Retina (tissue), 1 donor: ENCODE results near the gene LELP1.
"Not testable (repeated sequence)": the region's sequence is repeated elsewhere in the genome, so short reads cannot be mapped to it uniquely, and the experiment has no call there.

Source experiments
- DNase-seq: peaks from one replicate; pipeline ENCODE4 v3.0.0-alpha.2; 2016

The LELP1 gene

GRCh38 chr1:153203130-153203529 is at the start of gene LELP1:
Gene LELP1 (plus strand): TSS chr1:153203430. CDS start chr1:153204708, 1,278 bp downstream.
- DNase-seq: no peak

GRCh38 chr1:153155541-153155940 is 47.7 kb upstream of the LELP1 start:
- DNase-seq: no peak

DNA sequence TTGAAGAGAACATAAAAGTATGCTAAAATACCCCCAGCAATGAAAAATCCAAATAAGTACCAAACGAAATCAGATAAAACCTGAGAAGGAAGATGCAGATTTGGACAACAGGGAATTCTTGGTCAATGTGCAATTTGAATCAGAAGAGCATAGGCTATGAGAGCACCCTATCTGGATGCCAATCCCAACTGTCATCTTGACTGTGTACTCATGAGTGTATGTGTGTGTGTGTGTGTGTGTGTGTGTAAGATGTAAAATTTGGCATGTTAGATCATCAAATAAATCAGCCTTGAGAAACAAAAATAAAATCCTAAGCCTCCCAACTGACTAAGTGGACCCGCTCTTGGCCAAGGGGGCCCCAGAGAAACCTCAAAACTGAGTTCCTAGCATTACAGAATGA is 34.5 kb upstream of the LELP1 start:
- no peak for DNase-seq

- DNase-seq: no peak
These were observed 28.6 kb upstream of the LELP1 start for GRCh38 chr1:153174624-153175023.

GRCh38 chr1:153178922-153179321 is 24.3 kb upstream of the LELP1 start:
- DNase-seq: no peak

- DNase-seq: no peak
These were observed 22.7 kb upstream of the LELP1 start for GRCh38 chr1:153180556-153180955.

- DNase-seq: not testable (repeated sequence)
These were observed 14.9 kb upstream of the LELP1 start for GRCh38 chr1:153188301-153188700.

GRCh38 chr1:153190373-153190772 is 12.9 kb upstream of the LELP1 start:
- no peak for DNase-seq

- peak; percentile 11 for DNase-seq
These were observed 10.5 kb upstream of the LELP1 start for GRCh38 chr1:153192697-153193096.

DNA sequence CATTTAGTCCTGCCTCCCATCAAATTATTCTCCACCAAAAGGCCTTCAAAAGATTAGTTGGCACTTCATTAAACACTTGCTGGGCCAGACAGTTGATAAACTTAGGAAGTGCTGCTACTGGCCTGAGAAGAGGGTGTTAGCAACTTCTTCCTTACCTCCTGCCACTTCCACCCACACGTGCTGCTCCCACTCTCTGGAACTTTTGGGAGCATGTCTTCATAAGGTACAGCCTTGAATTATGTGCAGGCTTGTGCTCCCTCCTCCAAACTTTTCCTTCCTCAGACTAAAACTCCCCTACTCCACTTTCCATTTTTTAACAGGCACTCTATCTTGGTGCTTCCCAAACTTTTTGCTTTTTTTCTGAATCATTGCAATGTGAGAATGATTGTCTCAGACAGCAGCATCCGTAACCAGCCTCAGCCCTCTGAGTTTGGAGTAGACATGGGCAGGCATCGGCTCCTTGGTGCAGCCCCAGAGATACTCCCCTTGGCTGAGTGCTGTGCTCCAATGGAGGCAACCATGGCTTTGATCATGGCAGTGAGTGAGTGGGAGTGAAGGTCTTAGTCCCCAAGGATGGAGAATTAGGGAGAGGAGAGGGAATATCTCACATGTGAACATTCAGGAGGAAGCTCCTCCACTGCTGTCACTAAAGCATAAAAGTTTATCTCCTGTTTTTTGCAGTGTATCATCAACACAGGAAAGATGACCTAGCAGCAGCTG is 8.7 kb upstream of the LELP1 start:
- no peak for DNase-seq

DNA sequence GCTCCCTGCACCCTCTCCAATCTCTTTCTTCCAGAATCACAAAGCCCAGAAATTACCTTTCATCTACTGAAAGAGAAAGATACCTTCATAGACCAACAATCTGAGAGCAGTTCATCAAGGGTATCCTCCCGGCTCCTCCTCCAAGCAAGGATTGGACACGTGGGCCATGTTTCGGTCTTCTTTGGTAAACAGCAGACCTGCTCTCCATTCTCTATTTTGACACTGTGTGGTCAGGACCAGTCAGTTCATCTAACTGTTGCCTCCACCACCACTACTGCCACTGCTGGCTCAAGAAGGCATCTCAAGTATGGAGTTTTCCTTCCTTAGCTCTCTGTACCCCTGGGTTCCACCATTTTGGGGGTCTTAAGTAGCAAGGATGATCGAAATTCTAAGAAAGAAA is 8.0 kb upstream of the LELP1 start:
- no peak for DNase-seq

GRCh38 chr1:153202006-153202405 is 1.2 kb upstream of the LELP1 start:
- no peak for DNase-seq

DNA sequence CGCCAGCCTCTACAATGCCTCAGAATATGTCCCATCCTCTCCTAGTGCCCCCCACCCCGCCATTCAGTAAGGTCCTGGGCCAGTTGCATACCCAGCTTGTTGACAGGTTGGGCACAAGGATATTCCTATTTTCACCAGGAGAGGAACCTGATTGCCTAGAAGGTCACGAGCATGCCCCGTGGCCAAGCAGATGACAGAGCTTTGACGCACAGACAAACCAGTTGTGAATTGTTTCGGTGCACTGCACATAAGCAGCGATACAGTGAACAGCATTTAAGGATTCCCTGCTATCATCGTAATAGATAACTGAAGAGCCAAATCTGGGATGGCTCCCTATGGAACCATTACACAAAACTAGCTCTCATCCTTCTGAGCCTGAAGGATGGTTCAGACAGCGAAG is 3.4 kb downstream of the LELP1 start:
- DNase-seq: no peak

DNA sequence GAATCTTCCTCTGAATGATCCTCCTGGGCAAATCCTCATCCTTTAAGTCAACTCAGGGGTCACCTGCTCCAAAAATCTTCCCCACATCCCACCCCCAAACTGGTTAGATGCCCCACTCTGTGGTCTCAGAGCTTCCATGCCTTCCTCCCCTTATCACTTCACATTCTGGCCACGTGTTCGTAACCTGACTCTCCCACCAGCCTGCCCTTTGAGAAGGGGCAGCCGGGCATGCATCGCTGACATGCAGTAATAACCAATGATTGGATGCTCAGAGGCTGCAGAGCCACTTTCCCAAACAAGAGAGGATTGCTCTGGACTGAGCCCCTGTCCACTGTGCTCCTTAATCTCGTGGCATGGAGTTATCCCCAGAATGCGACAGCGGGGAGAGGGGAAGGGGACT is 7.0 kb downstream of the LELP1 start:
- DNase-seq: no peak

DNA sequence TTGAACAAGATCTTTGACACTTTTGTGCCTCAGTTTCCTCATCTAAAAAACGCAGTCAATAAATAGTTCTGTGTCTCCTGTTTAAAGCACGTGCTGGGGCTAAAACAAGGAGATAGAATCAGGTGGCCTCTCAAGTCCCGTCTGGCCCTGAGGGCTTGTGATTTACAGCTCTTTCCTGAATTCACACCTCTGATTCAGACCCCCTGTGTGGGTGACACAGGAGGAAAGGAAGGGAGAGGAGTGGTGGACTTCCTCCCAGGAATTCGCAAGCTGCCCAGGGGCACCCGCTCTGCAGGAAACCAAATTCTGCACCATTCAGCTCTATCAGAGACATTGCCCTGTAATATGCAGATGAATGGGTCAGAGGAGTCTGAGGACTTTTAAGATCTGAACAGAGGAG is 9.0 kb downstream of the LELP1 start:
- DNase-seq: no peak

DNA sequence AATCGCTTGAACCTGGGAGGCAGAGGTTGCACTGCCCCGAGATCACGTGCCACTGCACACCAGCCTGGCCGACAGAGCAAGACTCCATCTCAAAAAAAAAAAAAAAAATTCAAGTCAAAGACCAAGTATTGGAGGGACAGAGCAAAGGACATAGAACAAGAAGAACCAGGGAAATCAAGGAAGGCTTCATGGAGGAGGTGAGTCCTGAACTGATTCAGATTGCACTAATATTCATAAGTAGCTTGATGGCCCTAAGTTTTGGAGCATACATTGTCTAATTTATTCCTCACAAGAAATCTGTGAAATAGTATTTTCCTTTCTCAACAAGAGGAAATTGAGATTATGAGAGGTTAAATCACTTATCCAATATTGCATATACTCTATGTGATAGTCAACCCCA is 10.3 kb downstream of the LELP1 start:
- no peak for DNase-seq

- no peak for DNase-seq
These were observed 14.0 kb downstream of the LELP1 start, which contains the start of gene PRR9 for GRCh38 chr1:153217212-153217611. Gene PRR9 (plus strand): TSS chr1:153217584. CDS start chr1:153218145, 561 bp downstream.

DNA sequence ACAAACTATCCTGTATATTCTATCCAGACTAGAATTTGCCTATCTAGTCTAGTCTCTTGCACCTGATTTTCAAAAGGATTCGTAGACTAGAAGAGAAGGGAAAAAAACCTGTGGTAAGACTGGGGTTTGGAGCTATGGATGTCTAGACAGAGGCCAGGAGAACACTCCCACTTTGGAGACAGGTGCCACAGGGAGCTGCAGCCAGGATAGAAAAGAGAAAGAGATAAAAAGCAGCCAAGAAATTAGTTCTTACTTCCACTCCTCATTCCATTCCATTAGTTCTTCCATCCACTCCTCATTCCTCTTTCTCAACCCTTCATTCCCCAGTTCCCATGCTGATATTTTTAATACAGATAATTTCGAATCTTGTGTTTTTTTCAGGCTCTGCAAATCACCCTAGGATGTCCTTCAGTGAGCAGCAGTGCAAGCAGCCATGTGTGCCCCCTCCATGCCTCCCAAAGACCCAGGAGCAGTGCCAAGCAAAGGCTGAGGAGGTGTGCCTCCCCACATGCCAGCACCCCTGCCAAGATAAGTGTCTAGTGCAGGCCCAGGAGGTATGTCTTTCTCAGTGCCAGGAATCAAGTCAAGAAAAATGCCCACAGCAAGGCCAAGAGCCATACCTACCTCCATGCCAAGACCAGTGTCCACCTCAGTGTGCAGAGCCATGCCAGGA is 14.7 kb downstream of the LELP1 start:
- DNase-seq: no peak

- no peak for DNase-seq
These were observed 17.5 kb downstream of the LELP1 start for GRCh38 chr1:153220606-153221303.

GRCh38 chr1:153223040-153223891 is 20.0 kb downstream of the LELP1 start:
- DNase-seq: peak; percentile 79

DNA sequence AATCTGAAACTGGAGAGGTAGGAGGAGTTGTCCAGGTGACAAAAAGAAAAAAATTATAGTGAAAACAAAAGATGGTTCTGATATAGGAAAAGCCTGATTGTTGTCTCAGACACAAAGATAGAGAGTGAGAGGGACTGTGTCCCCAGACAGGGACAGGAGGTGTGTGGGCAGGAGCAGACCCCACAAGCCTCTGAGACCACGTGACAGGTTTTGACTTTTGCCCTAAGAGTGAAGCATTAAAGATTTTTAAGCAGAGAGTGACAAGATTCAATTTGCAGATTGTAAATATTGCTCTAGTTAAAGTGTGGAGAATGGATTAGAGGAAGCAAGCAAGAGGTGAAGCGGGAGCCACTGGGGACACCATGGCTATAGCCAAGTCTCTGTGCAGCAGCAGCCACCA is 24.6 kb downstream of the LELP1 start:
- no peak for DNase-seq

DNA sequence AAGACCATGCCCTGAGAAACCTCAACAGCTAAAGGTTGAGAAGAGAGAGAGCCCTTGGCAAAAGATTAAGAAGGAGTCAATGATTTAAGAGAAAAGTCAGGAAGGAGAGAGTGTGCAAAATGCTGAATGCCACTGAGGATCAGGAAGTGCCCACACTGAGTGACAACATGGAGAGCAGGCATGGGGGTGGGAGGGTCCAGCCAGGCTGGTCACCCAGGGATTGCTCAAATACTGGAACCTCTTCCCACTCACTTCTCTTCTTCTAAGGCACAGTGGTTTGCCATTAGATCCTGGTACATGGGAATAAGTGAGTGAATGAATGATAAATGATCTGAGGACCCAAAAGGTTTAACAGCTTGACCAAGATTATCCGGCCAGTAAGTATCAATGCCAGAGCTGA is 25.3 kb downstream of the LELP1 start:
- DNase-seq: no peak
